K562 (cell line): ENCODE measurements around the gene ATP6V1F. TPM values are rescaled to one million over a fixed set of nuclear protein-coding genes. Genes with fewer than 3 reads are reported as not detected.

Source experiments
- ATAC-seq: fragments of 200-7000 bp; cut with Tn5 transposase; 3 replicates; pipeline ENCODE4 v1.9.1; 2020; ENCODE audit warnings: moderate library complexity
- BruUV-seq: library from RNA; stranded (reverse); fragments of 400-500 nt; replicated peaks from 2 replicates; lab custom pipeline; 2021; lab: Mats Ljungman, UMichigan
- CTCF ChIA-PET: fragments of 300-600 bp; formaldehyde crosslinking; extraction: SDS; loops from one replicate; lab custom pipeline; 2021; ENCODE audit warnings: low intra/inter-chr PET ratio; lab: Yijun Ruan, JAX
- POLR2A ChIA-PET: fragments of 300-600, 350-650 bp; sonication (Branson Sonifier 250); formaldehyde crosslinking; extraction: SDS; loops from one replicate; lab custom pipeline; 2021; ENCODE audit warnings: antibody characterized with exemption, inconsistent platforms; lab: Yijun Ruan, JAX
- DNase-seq, 4 experiments: peaks; one replicate each; pipeline versions ENCODE4 v3.0.0 to v3.0.0-alpha.2; 2011 to 2018; ENCODE audit warnings: low spot score in 3 of 4, mixed read lengths in 3 of 4; ENCODE audit errors: extremely low read depth in 1 of 4
- FAIRE-seq: peaks from 2 replicates; lab custom pipeline; 2011; peaks lifted over from hg19 to GRCh38; lab: Jason Lieb, UNC
- H2AFZ ChIP-seq: 2 replicates; pipeline ENCODE4 v1.6.0; 2011; ENCODE audit warnings: low read depth, low read length, control low read depth, inconsistent platforms
- H3K27ac ChIP-seq: fragments of 200-600 bp; 3 replicates; pipeline ENCODE4 v1.8.0; 2011; ENCODE audit warnings: low read depth, mild to moderate bottlenecking, control low read depth, inconsistent platforms, low read length, moderate library complexity, mixed read lengths; ENCODE audit errors: extremely low read depth
- H3K27me3 ChIP-seq, 2 experiments: fragments of 300-600 bp in 1 of 2; 2 replicates in 1 of 2; 3 replicates in 1 of 2; pipeline versions ENCODE4 v1.6.0 to v1.8.0; 2011; ENCODE audit warnings: inconsistent platforms in 2 of 2, low read length in 2 of 2, mild to moderate bottlenecking in 1 of 2, mixed read lengths in 1 of 2, moderate library complexity in 1 of 2; ENCODE audit not compliant: control insufficient read depth in 2 of 2, insufficient read depth in 2 of 2
- H3K36me3 ChIP-seq: fragments of 300-600 bp; 3 replicates; pipeline ENCODE4 v1.8.0; 2011; ENCODE audit warnings: mild to moderate bottlenecking, low read length, inconsistent platforms; ENCODE audit not compliant: control insufficient read depth, insufficient read depth
- H3K4me1 ChIP-seq, 2 experiments: fragments of 200-600 bp in 1 of 2; replicated peaks in 1 of 2; 2 replicates in 1 of 2; 3 replicates in 1 of 2; pipeline versions ENCODE4 v1.5.1 to v1.8.0; 2011; ENCODE audit warnings: inconsistent platforms in 2 of 2, low read length in 2 of 2, mild to moderate bottlenecking in 1 of 2, mixed read lengths in 1 of 2, moderate library complexity in 1 of 2; ENCODE audit not compliant: control insufficient read depth in 2 of 2, insufficient read depth in 2 of 2
- H3K4me2 ChIP-seq: 2 replicates; pipeline ENCODE4 v1.6.1; 2011; ENCODE audit warnings: low read length, control low read depth, inconsistent platforms, mixed read lengths; ENCODE audit not compliant: insufficient read depth
- H3K4me3 ChIP-seq: fragments of 200-600 bp; sonication (generic), shearing (Covaris generic); 2 replicates; pipeline ENCODE4 v1.5.1; 2016; ENCODE audit warnings: control low read depth, inconsistent platforms
- H3K79me2 ChIP-seq: fragments of 200-600 bp; 3 replicates; pipeline ENCODE4 v1.8.0; 2011; ENCODE audit warnings: low read length, inconsistent platforms; ENCODE audit not compliant: control insufficient read depth, insufficient read depth
- H3K9ac ChIP-seq, 2 experiments: 2 replicates each; pipeline versions ENCODE4 v1.6.0 to v1.6.1; 2011; ENCODE audit warnings: low read depth in 2 of 2, low read length in 2 of 2, control low read depth in 1 of 2, inconsistent platforms in 1 of 2, mild to moderate bottlenecking in 1 of 2, mixed read lengths in 1 of 2; ENCODE audit not compliant: insufficient read depth in 1 of 2
- H3K9me1 ChIP-seq: one replicate; pipeline ENCODE4 v1.6.0; 2011; ENCODE audit warnings: inconsistent platforms, mild to moderate bottlenecking, low read length, moderate library complexity; ENCODE audit not compliant: control insufficient read depth, insufficient read depth
- H3K9me3 ChIP-seq: replicated peaks from 2 replicates; pipeline ENCODE4 v1.5.1; 2011; ENCODE audit warnings: low read depth, low read length, inconsistent platforms; ENCODE audit not compliant: control insufficient read depth, insufficient read depth
- H4K20me1 ChIP-seq: replicated peaks from 2 replicates; pipeline ENCODE4 v1.6.1; 2011; ENCODE audit warnings: low read length, inconsistent platforms, mixed read lengths; ENCODE audit not compliant: control insufficient read depth, insufficient read depth
- ARID2 ChIP-seq: fragments of 450-650 bp; IDR thresholded peaks from 2 replicates; pipeline ENCODE4 v1.6.1; 2017; ENCODE audit warnings: antibody characterized with exemption, mild to moderate bottlenecking
- CAMTA2 ChIP-seq: fragments of 250-450 bp; sonication (Bioruptor Pico); conservative IDR thresholded peaks from 2 replicates; pipeline ENCODE4 v1.5.1; 2022
- HMGN3 ChIP-seq: IDR thresholded peaks from 2 replicates; pipeline ENCODE4 v1.6.1; 2011; ENCODE audit warnings: borderline replicate concordance, low read depth, mild to moderate bottlenecking, mixed read lengths, low read length; ENCODE audit not compliant: insufficient read length; ENCODE audit errors: extremely low read depth
- KHSRP ChIP-seq: fragments of 450-650 bp; IDR thresholded peaks from 2 replicates; pipeline ENCODE4 v1.6.1; 2017
- POLR2AphosphoS2 ChIP-seq: IDR thresholded peaks from 2 replicates; pipeline ENCODE4 v1.6.1; 2012; ENCODE audit warnings: low read length, improper control_type of control experiment
- POLR2G ChIP-seq: fragments of 200-400 bp; formaldehyde crosslinking; IDR thresholded peaks from 2 replicates; pipeline ENCODE4 v1.6.1; 2017; ENCODE audit warnings: low read depth, mild to moderate bottlenecking, antibody characterized with exemption, low read length, moderate library complexity
- SRSF7 ChIP-seq: fragments of 200-400 bp; formaldehyde crosslinking; optimal IDR thresholded peaks from 2 replicates; pipeline ENCODE3; 2017; ENCODE audit warnings: mild to moderate bottlenecking, low read depth, low read length
- WGBS: fragments of 100-300 bp; shearing (Covaris generic); methylation state at CpG from one replicate; pipeline ENCODE4 v1.1.6; 2016; ENCODE audit warnings: low coverage, mixed read lengths; ENCODE audit not compliant: insufficient coverage; ENCODE audit errors: missing lambda C conversion rate; 5-methylcytosine and 5-hydroxymethylcytosine counted together
- in situ Hi-C: fragments of 300-500 bp; cut with MboI; formaldehyde crosslinking; loops from 4 replicates; pipeline ENCODE4 v1.15.0; 2018; ENCODE audit warnings: inconsistent platforms, mixed read lengths
- intact Hi-C: fragments of 100-400 bp; cut with micrococcal nuclease; formaldehyde crosslinking; loops from 2 replicates; pipeline ENCODE4 v1.14.2; 2022
- polyA plus RNA-seq, 8 experiments: library from polyadenylated mRNA; depleted of rRNA in 4 of 8; stranded (reverse) in 5 of 8; unstranded in 3 of 8; fragments of >200 nt; fragmentation: Nextera tagmentation in 2 of 8; fragmentation: Illumina TruSeq in 1 of 8; extraction: Ambion mirVana in 2 of 8; extraction: Trizol in 1 of 8; gene quantifications; 2 replicates each; pipeline versions ENCODE4 v1.2.1 to v1.2.3, GENCODE V29; 2011 to 2014; ENCODE audit warnings: inconsistent platforms in 1 of 8, missing spikeins in 1 of 8
- total RNA-seq, 7 experiments: library from RNA; depleted of rRNA in 6 of 7; stranded (reverse); fragments of >200 nt in 6 of 7; fragmentation: Illumina TruSeq in 2 of 7; extraction: Trizol in 2 of 7; gene quantifications; 2 replicates each; pipeline versions ENCODE4 v1.2.1 to v1.2.3, GENCODE V29; 2011 to 2021; ENCODE audit warnings: low replicate concordance in 1 of 7

ATP6V1F gene
- total and polyA plus RNA-seq, 9 of the 15 experiments (the other 6 are each of a cell fraction or from before 2014, with no cell fraction given) = 206 to 1,123 (median 542) TPM

DNA sequence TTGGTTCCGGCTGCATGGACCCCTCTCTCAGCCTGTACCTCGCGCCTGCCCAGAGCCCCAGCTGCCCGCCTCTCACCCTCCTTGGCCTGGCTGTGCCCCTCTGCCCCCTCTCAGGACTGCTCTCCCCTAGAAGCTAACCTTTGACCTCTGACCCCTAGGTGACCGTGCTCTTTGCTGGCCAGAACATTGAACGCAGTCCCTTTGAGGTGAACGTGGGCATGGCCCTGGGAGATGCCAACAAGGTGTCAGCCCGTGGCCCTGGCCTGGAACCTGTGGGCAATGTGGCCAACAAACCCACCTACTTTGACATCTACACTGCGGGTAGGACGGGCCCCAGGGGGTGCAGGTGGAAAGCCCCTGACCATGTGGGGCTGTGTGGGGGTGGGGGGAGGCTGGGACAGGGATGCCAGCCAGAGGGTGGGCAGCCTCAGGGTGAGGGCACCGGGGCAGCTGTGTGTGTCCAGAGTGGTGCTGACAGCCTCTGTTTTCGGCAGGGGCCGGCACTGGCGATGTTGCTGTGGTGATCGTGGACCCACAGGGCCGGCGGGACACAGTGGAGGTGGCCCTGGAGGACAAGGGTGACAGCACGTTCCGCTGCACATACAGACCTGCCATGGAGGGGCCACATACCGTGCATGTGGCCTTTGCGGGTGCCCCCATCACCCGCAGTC is 24.4 kb upstream of the ATP6V1F start (continued):
- no peak for TF ChIP-seq KHSRP
- TF ChIP-seq HMGN3 = no peak
- TF ChIP-seq POLR2G = peak; percentile 71
- no peak for TF ChIP-seq CAMTA2
- TF ChIP-seq ARID2 = no peak
- TF ChIP-seq, all 486 proteins: peak for 9

DNA sequence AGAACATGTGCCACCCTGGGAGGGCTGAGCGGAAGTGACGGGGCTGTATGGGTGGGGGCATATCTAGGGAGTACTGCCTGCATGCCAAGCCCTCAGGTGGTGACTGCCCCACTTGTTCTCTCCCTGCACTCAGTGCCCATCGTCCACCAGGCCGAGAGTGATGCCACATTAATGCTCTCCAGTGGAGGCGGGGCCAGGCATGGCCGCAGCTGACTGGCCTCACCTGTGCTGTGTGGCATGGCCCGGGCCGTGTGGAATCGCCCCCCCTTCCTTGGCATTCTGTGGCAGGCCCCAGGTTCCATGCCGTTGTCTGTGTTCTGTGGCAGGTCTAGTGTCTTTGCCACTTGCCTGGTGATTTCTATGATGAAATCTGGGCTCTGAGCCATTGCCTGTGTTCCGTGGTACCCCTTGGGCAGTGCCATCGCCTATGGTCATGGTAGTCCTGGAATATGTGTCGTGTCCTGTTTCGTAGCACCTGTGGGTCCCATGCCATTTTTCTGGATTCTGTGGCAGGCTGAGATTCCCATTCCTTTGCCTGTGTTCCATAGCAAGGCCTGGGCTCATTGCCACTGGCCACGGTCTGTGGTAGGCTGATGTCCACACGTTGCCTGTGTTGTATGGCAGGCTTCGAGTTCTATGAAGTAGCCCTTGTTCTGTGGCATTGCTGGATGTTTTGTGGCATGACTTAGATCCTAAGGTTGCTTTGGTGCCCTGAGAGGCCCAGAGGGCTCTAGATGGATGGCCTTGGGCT is 23.5 kb upstream of the ATP6V1F start:
- peaks cover 5% of the 10 kb centered on the region for H3K9me1 ChIP-seq
- peaks cover 99% of the 10 kb centered on the region; the same call in 2 of the 3 replicates for H3K36me3 ChIP-seq
- TF ChIP-seq POLR2AphosphoS2 (peak; percentile 73; the same call in 1 of the 2 replicates), SRSF7 (no peak)
- TF ChIP-seq, all 486 proteins: peak for 1
- no peak for DNase-seq
- Histone ChIP-seq H2AFZ (no peak overlapping the region), H3K4me3 (no peak overlapping the region), H3K27ac (no peak overlapping the region), H3K9me3 (no peaks in the 10 kb centered on the region), H3K9ac (no peak overlapping the region; a peak in 1 of 4 replicates), H3K79me2 (peaks cover 7% of the 10 kb centered on the region; the same call in 2 of the 3 replicates), H3K27me3 (no peaks in the 10 kb centered on the region), H3K4me1 (peaks cover 0 to 57% of the 10 kb centered on the region in 2 experiments; a peak in 2 of 5 replicates), H3K4me2 (no peak overlapping the region), H4K20me1 (peaks cover 20% of the 10 kb centered on the region; the same call in 1 of the 2 replicates)
- ChIA-PET POLR2A (interaction anchor here (0.6 kb wide), 1 partner anchor 44 kb away, joined by 3 read pairs; no protein-coding TSS in a partner anchor), CTCF (interaction anchor here (0.6 kb wide), 1 partner anchor 238 kb away, joined by 5 read pairs; no protein-coding TSS in a partner anchor)
- intact Hi-C loops (no loop called here), in situ Hi-C loops (no loop called here)
- no TSS peak for BruUV-seq
- no peak for FAIRE-seq
- no peak for ATAC-seq
- 96% methylated on average over 17 of the region's 17 CpGs for WGBS
